ENCODE data around the gene KCNIP4. TPM values are rescaled to one million over a fixed set of nuclear protein-coding genes. Genes with fewer than 3 reads are reported as not detected.

The KCNIP4 gene
- total RNA-seq, 1 donor from 2014 or later = 6.2 TPM

DNA sequence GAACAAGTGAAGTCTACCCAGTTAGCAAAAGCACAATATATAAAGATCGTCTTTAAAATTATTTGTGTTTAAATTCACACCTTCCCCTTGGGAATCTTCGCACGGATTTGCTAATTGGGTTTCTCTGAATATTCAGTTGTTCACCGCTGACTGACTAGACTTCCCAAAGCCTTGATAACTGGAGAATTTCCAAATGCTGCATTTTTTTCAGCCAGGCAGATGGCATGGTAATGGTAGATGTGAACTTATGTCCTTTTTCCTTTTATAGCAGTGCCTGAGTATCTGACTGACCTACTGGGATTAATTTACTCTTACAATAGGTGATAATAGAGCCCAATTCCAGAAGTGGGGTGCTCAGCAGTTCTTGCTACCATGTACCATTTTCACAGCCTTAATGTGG is 700.2 kb downstream of the KCNIP4 start:
- H3K36me3 Mint-ChIP-seq = no peaks in the 10 kb centered on the region
- no peaks in the 10 kb centered on the region for H3K4me1 Mint-ChIP-seq (ENCODE audit: unreplicated experiment)
- no peak overlapping the region for H3K4me3 Mint-ChIP-seq
- TF ChIP-seq CTCF (conservative IDR thresholded peaks at IDR 0.05) = no peak
- DNase-seq (ENCODE audit: extremely low spot score, unreplicated experiment) = no peak
- H3K9me3 Mint-ChIP-seq = no peaks in the 10 kb centered on the region
- H3K27ac Mint-ChIP-seq = no peak overlapping the region
- H3K27me3 Mint-ChIP-seq = no peaks in the 10 kb centered on the region

DNA sequence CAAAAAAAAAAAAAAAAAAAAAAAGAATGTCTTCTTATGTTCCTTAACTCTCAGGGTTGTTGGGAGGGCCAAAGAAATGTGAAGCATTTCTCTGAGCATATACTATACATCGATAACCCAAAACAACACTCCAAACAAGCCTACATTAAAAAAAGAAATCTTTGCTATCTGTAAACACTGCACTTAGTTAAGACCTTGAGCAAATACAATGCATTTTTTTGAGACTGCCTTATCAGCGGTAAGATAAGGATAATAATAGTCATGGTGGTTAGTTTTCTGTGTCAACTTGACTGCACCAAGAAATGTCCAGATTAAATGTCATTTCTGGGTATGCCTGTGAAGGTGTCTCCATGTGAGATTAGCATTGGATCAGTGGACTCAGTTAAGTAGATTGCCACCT is 706.4 kb downstream of the KCNIP4 start:
- H3K36me3 Mint-ChIP-seq = no peaks in the 10 kb centered on the region
- no peaks in the 10 kb centered on the region for H3K9me3 Mint-ChIP-seq
- no peak overlapping the region for H3K4me3 Mint-ChIP-seq
- no peak overlapping the region for H3K27ac Mint-ChIP-seq
- no peak for DNase-seq (ENCODE audit: extremely low spot score, unreplicated experiment)
- no peak for TF ChIP-seq CTCF (conservative IDR thresholded peaks at IDR 0.05)
- H3K27me3 Mint-ChIP-seq = no peaks in the 10 kb centered on the region
- no peaks in the 10 kb centered on the region for H3K4me1 Mint-ChIP-seq (ENCODE audit: unreplicated experiment)

- no peak for DNase-seq (ENCODE audit: extremely low spot score, unreplicated experiment)
- H3K27me3 Mint-ChIP-seq = no peaks in the 10 kb centered on the region
- H3K4me1 Mint-ChIP-seq (ENCODE audit: unreplicated experiment) = no peaks in the 10 kb centered on the region
- TF ChIP-seq CTCF (conservative IDR thresholded peaks at IDR 0.05) = no peak
- no peaks in the 10 kb centered on the region for H3K9me3 Mint-ChIP-seq
- no peaks in the 10 kb centered on the region for H3K36me3 Mint-ChIP-seq
- H3K27ac Mint-ChIP-seq = no peak overlapping the region
- no peak overlapping the region for H3K4me3 Mint-ChIP-seq
Measured at GRCh38 chr4:21226637-21227538, 721.7 kb downstream of the KCNIP4 start.

GRCh38 chr4:21211846-21212245 is 736.7 kb downstream of the KCNIP4 start:
- Mint-ChIP-seq H3K27ac (no peak overlapping the region), H3K36me3 (no peaks in the 10 kb centered on the region), H3K4me3 (no peak overlapping the region), H3K27me3 (peaks cover 22% of the 10 kb centered on the region), H3K4me1 (ENCODE audit: unreplicated experiment) (no peaks in the 10 kb centered on the region), H3K9me3 (no peaks in the 10 kb centered on the region)
- no peak for TF ChIP-seq CTCF (conservative IDR thresholded peaks at IDR 0.05)
- DNase-seq (ENCODE audit: extremely low spot score, unreplicated experiment) = no peak

GRCh38 chr4:21209860-21210259 is 738.7 kb downstream of the KCNIP4 start:
- TF ChIP-seq CTCF (conservative IDR thresholded peaks at IDR 0.05) = no peak
- DNase-seq (ENCODE audit: extremely low spot score, unreplicated experiment) = no peak
- Mint-ChIP-seq H3K36me3 (no peaks in the 10 kb centered on the region), H3K4me1 (ENCODE audit: unreplicated experiment) (peaks cover 5% of the 10 kb centered on the region), H3K27me3 (peaks cover 29% of the 10 kb centered on the region), H3K4me3 (no peak overlapping the region), H3K27ac (no peak overlapping the region), H3K9me3 (no peaks in the 10 kb centered on the region)
